Colonic mucosa (tissue), 4 donors: ENCODE measurements around the gene THSD7A. TPM values are rescaled to one million over a fixed set of nuclear protein-coding genes. Genes with fewer than 3 reads are reported as not detected.

Source experiments
- DNase-seq: peaks from one replicate; pipeline ENCODE4 v3.0.0-alpha.2; 2020
- H3K27ac ChIP-seq: fragments of 200-600 bp; one replicate; pipeline ENCODE4 v1.8.0; 2021
- H3K27me3 ChIP-seq: fragments of 200-600 bp; one replicate; pipeline ENCODE4 v1.8.0; 2021
- H3K36me3 ChIP-seq: fragments of 200-600 bp; one replicate; pipeline ENCODE4 v1.8.0; 2021
- H3K4me1 ChIP-seq: fragments of 200-600 bp; one replicate; pipeline ENCODE4 v1.8.0; 2021; ENCODE audit warnings: mild to moderate bottlenecking
- H3K4me3 ChIP-seq: fragments of 200-600 bp; one replicate; pipeline ENCODE4 v1.8.0; 2021
- H3K9ac ChIP-seq, 2 donors: one replicate each; pipeline ENCODE4 v1.7.0; 2013; ENCODE audit warnings: control low read depth in 2 of 2, low read depth in 2 of 2, low read length in 2 of 2
- H3K9me3 ChIP-seq: fragments of 200-600 bp; one replicate; pipeline ENCODE4 v1.8.0; 2021
- intact Hi-C: fragments of 100-400 bp; cut with DNase I; formaldehyde crosslinking; loops from one replicate; pipeline ENCODE4 v1.14.1; 2022
- total RNA-seq, 2 donors: library from RNA; stranded (reverse); fragmentation: NEBNext Ultra II Directional in 1 of 2; extraction: Animal tissue kit (Norgen Biotek cat#: 25700) in 1 of 2; gene quantifications; one replicate each; pipeline ENCODE4 v1.2.1, GENCODE V29; 2021
- TF ChIP-seq, protein P1 (sequence below): fragments of 200-600 bp; IDR thresholded peaks from one replicate; pipeline ENCODE4 v1.8.0; 2022; ENCODE audit warnings: antibody characterized with exemption, mild to moderate bottlenecking
- donor health status: healthy.
- donor health status: DM: no; HTN: no; CAD: no.
- donor health status: DM: no; HTN: no; CAD: no.

THSD7A gene
- total RNA-seq, 2 donors from 2014 or later, result 2.1 to 2.3 TPM

GRCh38 chr7:11737723-11738122 lies 94.3 kb downstream of the THSD7A start:
- no peak overlapping the region for H3K4me3 ChIP-seq
- no peaks in the 10 kb centered on the region for H3K4me1 ChIP-seq
- H3K9ac ChIP-seq, result no peak overlapping the region
- H3K27me3 ChIP-seq, result no peaks in the 10 kb centered on the region
- no peak overlapping the region for H3K27ac ChIP-seq
- H3K36me3 ChIP-seq, result no peaks in the 10 kb centered on the region
- TF ChIP-seq, protein P1, sequence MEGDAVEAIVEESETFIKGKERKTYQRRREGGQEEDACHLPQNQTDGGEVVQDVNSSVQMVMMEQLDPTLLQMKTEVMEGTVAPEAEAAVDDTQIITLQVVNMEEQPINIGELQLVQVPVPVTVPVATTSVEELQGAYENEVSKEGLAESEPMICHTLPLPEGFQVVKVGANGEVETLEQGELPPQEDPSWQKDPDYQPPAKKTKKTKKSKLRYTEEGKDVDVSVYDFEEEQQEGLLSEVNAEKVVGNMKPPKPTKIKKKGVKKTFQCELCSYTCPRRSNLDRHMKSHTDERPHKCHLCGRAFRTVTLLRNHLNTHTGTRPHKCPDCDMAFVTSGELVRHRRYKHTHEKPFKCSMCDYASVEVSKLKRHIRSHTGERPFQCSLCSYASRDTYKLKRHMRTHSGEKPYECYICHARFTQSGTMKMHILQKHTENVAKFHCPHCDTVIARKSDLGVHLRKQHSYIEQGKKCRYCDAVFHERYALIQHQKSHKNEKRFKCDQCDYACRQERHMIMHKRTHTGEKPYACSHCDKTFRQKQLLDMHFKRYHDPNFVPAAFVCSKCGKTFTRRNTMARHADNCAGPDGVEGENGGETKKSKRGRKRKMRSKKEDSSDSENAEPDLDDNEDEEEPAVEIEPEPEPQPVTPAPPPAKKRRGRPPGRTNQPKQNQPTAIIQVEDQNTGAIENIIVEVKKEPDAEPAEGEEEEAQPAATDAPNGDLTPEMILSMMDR, result no peak
- intact Hi-C loops, result no loop called here
- DNase-seq, result no peak
- H3K9me3 ChIP-seq, result no peaks in the 10 kb centered on the region

GRCh38 chr7:11732207-11732606 lies 99.8 kb downstream of the THSD7A start:
- Histone ChIP-seq H3K27me3 (no peaks in the 10 kb centered on the region), H3K4me1 (no peaks in the 10 kb centered on the region), H3K9me3 (no peaks in the 10 kb centered on the region), H3K4me3 (no peak overlapping the region), H3K27ac (no peak overlapping the region), H3K9ac (no peak overlapping the region), H3K36me3 (no peaks in the 10 kb centered on the region)
- intact Hi-C loops, result no loop called here
- no peak for DNase-seq
- TF ChIP-seq, protein P1, result no peak

DNA sequence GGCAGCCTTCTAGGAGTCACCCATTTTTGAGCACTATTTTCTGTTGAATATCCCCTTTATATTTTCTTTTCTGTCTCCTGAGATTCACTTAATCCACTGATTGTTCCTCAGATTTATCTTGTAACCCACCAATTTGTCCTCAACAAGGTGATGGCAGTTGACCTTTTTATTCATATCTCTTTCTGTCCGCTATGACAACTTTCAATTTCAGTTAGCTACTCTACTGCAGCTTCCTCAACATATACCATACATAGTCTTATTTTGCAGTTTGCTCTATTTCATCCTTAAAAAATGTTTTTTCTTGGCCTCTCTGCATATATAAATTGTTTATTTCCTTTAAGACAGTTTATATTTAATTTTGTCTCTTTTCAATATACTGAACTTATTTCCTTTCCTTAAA lies 101.3 kb downstream of the THSD7A start:
- no peaks in the 10 kb centered on the region for H3K36me3 ChIP-seq
- no peak overlapping the region for H3K27ac ChIP-seq
- TF ChIP-seq, protein P1, result no peak
- H3K9ac ChIP-seq, result no peak overlapping the region
- intact Hi-C loops, result no loop called here
- no peaks in the 10 kb centered on the region for H3K27me3 ChIP-seq
- H3K9me3 ChIP-seq, result no peaks in the 10 kb centered on the region
- no peak overlapping the region for H3K4me3 ChIP-seq
- no peaks in the 10 kb centered on the region for H3K4me1 ChIP-seq
- DNase-seq, result no peak

GRCh38 chr7:11727864-11728263 lies 104.1 kb downstream of the THSD7A start:
- intact Hi-C loops, result no loop called here

GRCh38 chr7:11726794-11727155 lies 105.2 kb downstream of the THSD7A start:
- TF ChIP-seq, protein P1, result no peak
- H3K4me3 ChIP-seq, result no peak overlapping the region
- no peak overlapping the region for H3K27ac ChIP-seq
- no peaks in the 10 kb centered on the region for H3K36me3 ChIP-seq
- H3K9ac ChIP-seq, result no peak overlapping the region
- intact Hi-C loops, result no loop called here
- no peak for DNase-seq
- no peaks in the 10 kb centered on the region for H3K4me1 ChIP-seq
- H3K9me3 ChIP-seq, result no peaks in the 10 kb centered on the region
- no peaks in the 10 kb centered on the region for H3K27me3 ChIP-seq

More at GRCh38 chr7:11727864-11728263, 104.1 kb downstream of the THSD7A start:
- H3K4me3 ChIP-seq, result no peak overlapping the region
- no peaks in the 10 kb centered on the region for H3K9me3 ChIP-seq
- no peaks in the 10 kb centered on the region for H3K36me3 ChIP-seq
- TF ChIP-seq, protein P1, result no peak
- H3K27ac ChIP-seq, result no peak overlapping the region
- H3K9ac ChIP-seq, result no peak overlapping the region
- DNase-seq, result no peak
- no peaks in the 10 kb centered on the region for H3K4me1 ChIP-seq
- no peaks in the 10 kb centered on the region for H3K27me3 ChIP-seq
